ENCODE measurements around the gene PRSS53.

- TF ChIP-seq CTCF (IDR thresholded peaks at IDR 0.05) (no peak), REST (IDR thresholded peaks at IDR 0.05; ENCODE audit: insufficient read depth in 1 of 2, low read depth in 2 of 2, low read length in 1 of 2) (no peak), TCF7L2 (IDR thresholded peaks at IDR 0.05; ENCODE audit: low read depth, low read length) (no peak), SIN3A (IDR thresholded peaks at IDR 0.05; ENCODE audit: borderline replicate concordance, insufficient read depth, low read depth, low read length) (no peak), POLR2AphosphoS5 (IDR thresholded peaks at IDR 0.05; ENCODE audit: low read depth, low read length) (no peak)
Observed at GRCh38 chr16:31080756-31081419, 7.9 kb downstream of the PRSS53 start.
